ENCODE measurements around the gene DHX29.
"Not testable (repeated sequence)": the region's sequence is repeated elsewhere in the genome, so short reads cannot be mapped to it uniquely, and the experiment has no call there.

Gene DHX29

GRCh38 chr5:55327281-55327680, 19.8 kb upstream of the DHX29 start:
- DNase-seq (ENCODE audit: low read depth), result no peak
- H3K4me3 ChIP-seq (ENCODE audit: low read depth, low read length), result no peak overlapping the region
- no peak for TF ChIP-seq CTCF (IDR thresholded peaks at IDR 0.05; ENCODE audit: low read depth, low read length, missing control alignments)

GRCh38 chr5:55325621-55326020, 18.1 kb upstream of the DHX29 start:
- no peak overlapping the region for H3K4me3 ChIP-seq (ENCODE audit: low read depth, low read length)
- DNase-seq (ENCODE audit: low read depth), result no peak
- TF ChIP-seq CTCF (IDR thresholded peaks at IDR 0.05; ENCODE audit: low read depth, low read length, missing control alignments), result no peak

GRCh38 chr5:55324815-55325418, 17.4 kb upstream of the DHX29 start:
- peak; percentile 44 for TF ChIP-seq CTCF (IDR thresholded peaks at IDR 0.05; ENCODE audit: low read depth, low read length, missing control alignments)
- no peak for DNase-seq (ENCODE audit: low read depth)
- no peak overlapping the region for H3K4me3 ChIP-seq (ENCODE audit: low read depth, low read length)

GRCh38 chr5:55324006-55324405, 16.5 kb upstream of the DHX29 start:
- DNase-seq (ENCODE audit: low read depth), result no peak
- H3K4me3 ChIP-seq (ENCODE audit: low read depth, low read length), result no peak overlapping the region
- TF ChIP-seq CTCF (IDR thresholded peaks at IDR 0.05; ENCODE audit: low read depth, low read length, missing control alignments), result no peak

- H3K4me3 ChIP-seq (ENCODE audit: low read depth, low read length), result no peak overlapping the region
- no peak for TF ChIP-seq CTCF (IDR thresholded peaks at IDR 0.05; ENCODE audit: low read depth, low read length, missing control alignments)
- DNase-seq (ENCODE audit: low read depth), result no peak
Observed at GRCh38 chr5:55320571-55320970, 13.1 kb upstream of the DHX29 start.

GRCh38 chr5:55319491-55319890, 12.0 kb upstream of the DHX29 start:
- no peak for TF ChIP-seq CTCF (IDR thresholded peaks at IDR 0.05; ENCODE audit: low read depth, low read length, missing control alignments)

GRCh38 chr5:55318237-55318636, 10.7 kb upstream of the DHX29 start:
- not testable (repeated sequence) for DNase-seq (ENCODE audit: low read depth)

More at GRCh38 chr5:55319491-55319890, 12.0 kb upstream of the DHX29 start:
- H3K4me3 ChIP-seq (ENCODE audit: low read depth, low read length), result no peak overlapping the region
- no peak for DNase-seq (ENCODE audit: low read depth)

More at GRCh38 chr5:55318237-55318636, 10.7 kb upstream of the DHX29 start:
- H3K4me3 ChIP-seq (ENCODE audit: low read depth, low read length), result not testable (repeated sequence)
